T-helper 2 cell treated with Interferon-gamma antibody and Interleukin-4, amounts not matched to agents 100 ng/mL and 5 ng/mL, for 36 hours (primary cell): ENCODE results near the gene FBXO4. TPM values are rescaled to one million over a fixed set of nuclear protein-coding genes. Genes with fewer than 3 reads are reported as not detected.
"Not testable (repeated sequence)": the region's sequence is repeated elsewhere in the genome, so short reads cannot be mapped to it uniquely, and the experiment has no call there.

Source experiments
- intact Hi-C: fragments of 100-400 bp; cut with micrococcal nuclease; formaldehyde crosslinking; loops from one replicate; pipeline ENCODE4 v1.15.1; 2023
- total RNA-seq: library from RNA; stranded (reverse); gene quantifications from 2 replicates; pipeline ENCODE4 v1.2.3, GENCODE V29; 2022

Gene FBXO4
- total RNA-seq, 1 donor from 2014 or later: 13.0 TPM

DNA sequence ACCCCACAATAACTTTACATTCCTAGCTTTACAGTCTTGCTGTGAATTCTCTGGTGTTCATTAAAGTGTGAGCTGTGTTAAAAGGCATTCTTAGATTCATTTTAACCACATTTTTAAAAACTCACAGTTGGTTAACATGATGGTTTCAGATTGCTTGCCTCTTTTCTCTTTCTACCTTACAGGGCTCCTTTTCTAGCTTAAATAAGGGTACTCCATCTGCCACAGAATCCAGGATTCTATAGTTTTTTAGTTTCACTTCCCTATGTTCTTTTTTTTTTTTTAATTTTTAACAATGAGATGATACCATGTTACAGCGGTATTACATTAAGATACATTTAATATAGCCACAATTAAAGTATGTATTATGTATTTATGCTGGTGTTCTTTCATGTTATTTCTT, 3.9 kb upstream of the FBXO4 start:
- intact Hi-C loops: no loop called here

DNA sequence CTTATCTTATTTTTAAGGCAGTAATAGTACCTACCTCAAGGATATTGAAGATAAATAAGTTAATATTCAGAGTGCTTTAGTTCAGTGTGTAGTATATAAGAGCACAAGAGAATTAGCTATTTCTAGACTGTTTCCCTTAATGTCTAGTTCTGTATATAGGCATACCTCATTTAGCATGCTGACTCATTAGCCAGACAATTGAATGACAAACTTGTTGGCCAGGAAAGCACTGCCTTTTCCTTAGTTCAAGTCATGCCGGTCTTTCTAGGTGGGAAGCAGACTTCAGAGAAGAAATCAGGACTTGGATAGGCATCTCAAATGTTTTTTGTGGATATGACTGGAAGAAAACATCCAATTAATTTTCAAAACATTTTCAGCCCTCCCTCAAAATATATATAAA, 3.2 kb upstream of the FBXO4 start:
- intact Hi-C loops: no loop called here

DNA sequence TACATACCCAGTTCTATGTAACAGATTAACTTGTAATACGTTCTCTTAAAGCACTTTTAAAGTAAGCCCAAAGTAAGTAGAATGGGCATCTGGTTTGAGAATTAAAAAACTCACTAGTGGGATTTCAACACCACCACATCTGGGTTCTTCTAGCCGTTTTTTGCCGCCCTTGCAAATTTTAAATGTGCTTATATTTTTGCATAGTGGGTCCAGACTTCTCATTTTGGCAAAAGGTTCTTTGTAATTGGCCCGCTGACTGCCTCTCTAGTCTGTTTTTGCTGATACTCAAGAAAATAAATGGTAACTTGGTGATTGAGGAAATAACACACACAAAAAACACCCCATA, 582 bp upstream of the FBXO4 start:
- intact Hi-C loops: no loop called here

DNA sequence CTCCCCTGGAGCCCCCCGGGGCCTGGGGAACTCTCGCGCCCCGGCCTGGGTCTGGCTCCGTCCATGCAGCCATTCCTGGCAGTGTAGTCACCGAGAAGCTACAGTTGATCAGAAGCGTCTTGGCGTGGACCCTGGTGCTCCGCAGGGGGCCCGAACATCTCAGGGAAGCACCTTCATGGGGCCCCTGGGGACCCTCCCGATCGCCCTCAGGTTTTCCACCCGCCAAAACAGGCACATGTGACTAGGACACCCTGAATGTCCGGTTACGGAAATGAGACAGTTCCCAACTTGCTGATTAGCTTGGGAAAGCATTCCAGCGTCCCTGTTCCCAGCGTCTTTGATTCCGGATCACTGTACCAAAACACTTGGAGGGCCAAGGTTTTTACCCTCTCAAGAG, 472 bp downstream of the FBXO4 start:
- intact Hi-C loops: loop anchor here (1.0 to 5.0 kb wide), 4 partner anchors 21 to 962 kb away; partner anchors contain the start of genes OXCT1 and RIMOC1

DNA sequence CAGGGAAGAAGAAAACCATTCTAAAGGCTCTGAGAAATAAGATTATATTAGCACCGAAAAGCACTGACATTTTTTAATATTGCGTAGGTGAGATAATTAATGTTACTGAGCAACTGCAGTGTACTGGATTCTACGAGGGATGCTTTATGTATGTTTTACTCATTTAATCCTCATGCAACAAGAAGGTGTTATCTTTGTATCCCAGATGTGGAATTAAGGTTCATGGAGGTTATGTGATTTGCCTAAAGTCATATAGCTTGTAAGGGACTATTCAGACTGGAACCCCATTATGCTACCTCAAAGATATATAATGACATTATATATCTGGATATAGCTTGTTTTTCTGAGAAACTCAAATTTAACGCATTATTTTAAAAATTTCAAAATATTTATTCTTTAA, 2.5 kb downstream of the FBXO4 start:
- intact Hi-C loops: loop anchor here (5.0 kb wide), 1 partner anchor 960 kb away; no protein-coding TSS in a partner anchor

DNA sequence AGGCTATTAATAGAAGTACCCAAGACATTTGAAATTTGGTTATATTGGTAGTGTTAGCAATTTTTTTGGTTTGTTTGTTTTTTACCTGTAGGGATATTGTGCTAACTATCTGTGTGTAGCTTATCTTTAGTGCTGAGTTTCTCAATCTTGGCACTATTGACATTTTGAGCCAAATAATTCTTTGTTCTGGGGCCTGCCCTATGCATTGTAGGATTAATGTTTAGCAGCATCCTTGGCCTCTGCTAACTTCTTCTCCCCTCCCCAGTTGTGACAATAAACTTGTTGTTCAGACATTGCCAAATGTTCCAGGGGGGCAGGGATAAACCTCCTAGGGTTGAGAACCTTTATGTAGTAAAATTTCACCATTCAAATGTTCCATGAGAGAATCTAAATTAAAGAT, 4.0 kb downstream of the FBXO4 start:
- intact Hi-C loops: loop anchor here (5.0 kb wide), 1 partner anchor 958 kb away; no protein-coding TSS in a partner anchor

DNA sequence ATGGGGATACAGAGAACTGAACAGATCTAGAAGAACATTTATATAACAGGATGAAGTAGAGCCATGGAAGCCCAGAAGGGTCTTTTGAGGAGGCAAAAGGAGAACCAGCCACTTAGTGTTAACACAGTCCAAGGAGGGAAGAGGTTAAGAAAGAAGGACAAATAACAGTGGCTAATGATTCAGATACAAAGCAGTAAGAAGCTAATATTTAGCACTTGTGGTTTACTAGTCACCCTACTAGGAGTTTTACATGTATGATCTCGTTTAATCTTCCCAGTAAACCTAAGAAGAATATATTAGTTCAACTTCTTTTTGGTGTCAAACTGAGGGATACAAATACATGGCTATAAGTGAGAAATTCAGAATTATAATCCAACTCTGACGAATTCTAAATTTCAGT, 7.7 kb downstream of the FBXO4 start:
- intact Hi-C loops: no loop called here

DNA sequence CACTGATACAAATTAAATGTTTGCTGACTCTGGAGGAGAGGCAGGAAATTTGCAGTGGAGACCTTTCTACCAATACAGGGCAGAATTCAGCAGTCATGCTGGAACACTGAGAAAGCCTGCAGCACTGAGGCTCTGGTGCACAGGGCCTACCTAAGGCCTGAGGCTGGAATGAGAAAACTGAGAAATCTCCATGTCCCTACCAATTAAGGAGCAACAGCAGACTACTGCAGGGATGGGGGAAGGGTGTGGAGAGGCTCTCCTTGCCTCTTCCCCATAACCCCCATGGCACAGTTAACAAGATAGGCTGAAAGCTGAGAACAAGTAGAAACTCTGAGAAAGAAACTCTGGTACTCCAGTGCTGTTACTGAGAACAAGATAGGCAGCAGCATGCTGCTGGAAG, 10.5 kb downstream of the FBXO4 start:
- intact Hi-C loops: no loop called here

DNA sequence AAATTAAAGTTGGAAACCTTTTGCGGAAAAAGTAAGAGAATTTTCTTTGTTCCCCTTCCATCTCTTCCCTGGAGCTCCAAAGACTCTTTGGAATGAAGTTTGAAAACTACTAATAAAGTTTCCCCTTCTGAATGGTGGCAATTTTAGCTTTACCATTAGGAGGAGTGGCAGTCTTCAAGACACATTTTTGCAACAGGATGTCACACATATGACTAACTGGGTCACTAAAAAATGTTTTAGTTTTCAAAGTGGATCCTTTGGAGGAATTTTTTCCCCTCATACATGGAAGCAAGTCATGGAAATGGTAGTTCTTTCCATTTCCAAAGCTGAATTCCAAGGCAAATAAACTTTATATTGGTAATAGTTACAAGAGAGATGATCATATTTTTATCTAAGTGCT, 15.6 kb downstream of the FBXO4 start:
- intact Hi-C loops: no loop called here

DNA sequence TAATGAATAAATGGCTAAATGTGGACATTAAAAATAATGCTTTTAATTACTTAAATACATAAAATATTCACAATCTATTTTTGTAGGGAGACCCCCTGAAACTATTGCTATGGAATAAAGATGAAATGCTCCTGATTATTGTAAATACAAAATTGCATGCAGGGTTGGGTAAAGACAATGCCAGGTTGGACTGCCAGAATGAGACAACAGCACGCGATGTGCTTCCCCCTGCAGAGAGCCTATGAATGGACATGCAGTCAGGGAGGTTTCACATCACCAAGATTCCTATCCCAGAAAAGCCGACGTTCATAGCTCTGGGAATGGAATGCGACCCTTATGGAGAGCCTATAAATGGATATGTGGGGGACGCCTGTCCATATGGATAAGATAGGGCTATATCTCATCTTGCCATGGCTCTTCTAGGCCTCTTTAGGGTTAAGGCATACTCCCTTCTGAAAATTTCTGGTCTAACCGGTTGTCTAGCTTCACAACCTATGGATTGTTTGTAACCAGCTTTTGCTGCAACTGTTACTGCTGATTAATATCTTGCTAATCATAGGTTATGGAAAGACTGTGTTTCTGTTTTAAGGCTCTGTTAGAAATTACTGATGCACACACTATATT, 20.4 kb downstream of the FBXO4 start:
- intact Hi-C loops: not testable (repeated sequence)

DNA sequence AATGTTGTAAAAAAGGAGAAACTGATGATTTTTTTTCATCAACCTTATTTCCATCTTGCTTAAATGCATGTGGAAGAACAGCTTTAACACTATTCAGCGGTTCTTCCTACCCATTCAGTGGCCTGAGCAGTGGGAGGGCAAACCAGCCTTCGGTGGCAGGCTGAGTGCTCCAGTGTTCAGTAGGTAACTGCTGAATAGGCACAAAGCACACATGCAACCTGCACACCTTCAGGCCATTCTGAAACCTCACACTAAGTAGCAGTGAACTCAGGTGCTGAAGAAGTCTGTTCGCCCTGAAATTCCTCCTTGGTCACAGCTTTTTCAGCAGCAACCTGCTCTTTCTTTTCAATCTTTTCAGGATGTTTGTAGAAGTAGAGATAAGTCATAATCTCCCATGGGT, 26.1 kb downstream of the FBXO4 start:
- intact Hi-C loops: no loop called here

DNA sequence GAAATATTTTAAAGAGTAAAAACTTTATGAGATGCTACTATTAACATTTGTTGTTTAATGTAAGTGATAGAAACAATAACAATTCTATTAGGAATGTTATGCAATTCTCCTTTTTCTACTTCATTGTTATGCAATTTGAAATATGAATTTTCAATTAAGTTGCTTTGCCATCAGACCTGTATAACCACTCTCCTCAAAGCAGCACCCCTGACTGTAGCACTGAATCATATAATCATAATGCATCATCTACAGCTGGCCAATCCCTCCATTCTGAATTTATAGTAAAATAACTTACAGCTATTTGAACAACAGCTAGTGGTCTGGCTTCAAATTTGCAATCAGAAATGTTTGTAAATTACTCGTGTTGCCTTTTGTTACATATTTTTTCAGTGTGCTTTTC, 29.2 kb downstream of the FBXO4 start:
- intact Hi-C loops: no loop called here

DNA sequence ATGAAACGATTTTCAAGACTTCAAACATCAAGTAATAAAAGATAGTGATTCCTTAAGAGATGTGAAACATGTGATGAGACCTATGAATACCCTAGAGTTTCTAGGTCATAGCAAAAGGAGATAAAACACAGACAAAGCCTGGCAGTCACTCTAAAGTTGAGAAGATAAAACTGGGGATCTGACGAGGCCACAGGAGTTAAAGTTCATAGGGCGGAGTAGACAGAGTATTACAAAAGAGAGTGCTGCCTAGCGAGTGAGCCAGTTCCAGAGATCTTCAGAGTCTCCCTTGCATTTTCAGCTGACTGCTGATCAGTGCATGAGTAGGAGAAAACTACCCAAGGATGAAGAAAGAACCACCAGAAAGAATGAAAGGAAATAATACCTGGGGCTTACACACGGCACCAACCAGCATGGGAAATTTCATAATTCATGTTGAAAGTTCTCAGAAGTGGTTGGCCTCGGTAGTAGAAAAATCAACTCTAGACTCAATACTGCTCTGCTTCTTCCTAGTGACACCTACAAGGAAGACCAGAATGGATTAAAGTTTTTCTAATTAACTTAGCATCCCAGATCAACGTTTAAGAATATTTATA, 30.4 kb downstream of the FBXO4 start:
- intact Hi-C loops: no loop called here

DNA sequence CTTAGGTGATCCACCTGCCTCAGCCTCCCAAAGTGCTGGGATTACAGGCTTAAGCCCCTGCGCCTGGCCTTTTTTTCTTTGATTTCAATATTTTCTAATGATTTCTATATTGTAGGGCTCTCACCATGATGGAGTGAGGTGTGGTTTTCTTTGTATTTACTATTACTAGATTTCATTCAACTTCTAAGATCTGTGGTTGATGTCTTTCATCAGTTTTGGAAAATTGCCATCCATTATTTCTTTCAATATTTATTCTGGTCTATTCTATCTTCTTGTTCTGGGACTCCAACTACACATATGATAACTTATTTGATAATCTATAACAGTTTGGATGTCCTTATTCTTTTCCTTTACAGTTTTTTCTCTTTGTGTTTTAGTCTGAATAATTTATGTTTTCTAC, 31.9 kb downstream of the FBXO4 start:
- intact Hi-C loops: no loop called here

DNA sequence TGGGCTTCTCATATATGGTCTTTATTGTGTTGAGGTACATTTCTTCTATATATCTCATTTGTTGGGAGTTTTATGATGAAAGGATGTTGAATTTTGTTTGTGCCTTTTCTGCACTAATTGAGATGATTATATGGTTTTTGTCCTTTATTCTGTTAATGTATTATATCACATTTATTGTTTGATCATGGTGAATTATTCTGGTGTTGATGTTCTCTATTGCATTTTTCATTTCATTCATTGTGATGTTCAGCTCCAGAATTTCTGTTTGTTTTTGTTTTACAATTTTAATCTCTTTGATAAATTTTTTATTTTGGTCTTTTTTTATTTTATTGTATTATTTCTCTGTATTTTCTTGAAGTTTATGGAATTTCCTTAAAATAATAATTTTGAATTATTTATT, 35.4 kb downstream of the FBXO4 start:
- intact Hi-C loops: no loop called here

DNA sequence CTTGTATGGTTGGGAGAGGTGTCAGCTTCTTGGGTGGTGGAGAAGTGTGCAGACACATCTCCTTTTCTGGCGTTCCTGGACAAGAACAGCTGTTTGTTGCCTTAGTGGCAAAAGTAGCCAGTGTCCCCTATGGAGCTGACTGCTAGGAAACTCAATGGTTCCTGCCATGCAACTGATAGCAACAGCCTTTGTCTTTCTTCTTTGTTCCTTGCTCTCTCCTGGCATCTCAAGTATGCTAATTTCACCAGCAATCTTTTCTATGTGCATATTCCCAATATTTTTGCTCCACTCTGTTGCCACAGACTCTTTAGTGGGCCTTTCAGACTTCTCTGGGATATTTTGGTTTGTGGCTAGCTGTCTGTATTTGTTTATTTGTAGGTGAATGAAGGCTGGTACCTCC, 36.7 kb downstream of the FBXO4 start:
- intact Hi-C loops: no loop called here

DNA sequence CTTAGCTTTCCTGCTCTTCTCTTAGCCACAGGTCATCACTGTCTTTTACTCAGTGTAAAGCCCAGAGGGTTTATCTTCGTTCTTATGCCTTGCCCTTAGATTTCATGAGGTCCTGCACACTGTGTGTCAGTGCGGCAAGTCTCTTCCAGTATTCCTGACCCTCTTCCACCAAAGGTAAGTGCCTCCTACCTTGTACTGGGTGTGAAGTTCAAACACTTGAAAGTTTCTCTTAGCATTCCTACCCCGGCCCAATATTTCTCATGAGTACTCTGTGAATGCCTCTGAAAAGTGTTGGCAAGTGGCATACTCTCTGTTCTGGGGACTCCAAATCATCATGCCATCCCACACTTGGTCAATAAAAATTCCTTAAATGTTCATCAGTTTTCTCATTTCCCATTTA, 37.4 kb downstream of the FBXO4 start:
- intact Hi-C loops: no loop called here

DNA sequence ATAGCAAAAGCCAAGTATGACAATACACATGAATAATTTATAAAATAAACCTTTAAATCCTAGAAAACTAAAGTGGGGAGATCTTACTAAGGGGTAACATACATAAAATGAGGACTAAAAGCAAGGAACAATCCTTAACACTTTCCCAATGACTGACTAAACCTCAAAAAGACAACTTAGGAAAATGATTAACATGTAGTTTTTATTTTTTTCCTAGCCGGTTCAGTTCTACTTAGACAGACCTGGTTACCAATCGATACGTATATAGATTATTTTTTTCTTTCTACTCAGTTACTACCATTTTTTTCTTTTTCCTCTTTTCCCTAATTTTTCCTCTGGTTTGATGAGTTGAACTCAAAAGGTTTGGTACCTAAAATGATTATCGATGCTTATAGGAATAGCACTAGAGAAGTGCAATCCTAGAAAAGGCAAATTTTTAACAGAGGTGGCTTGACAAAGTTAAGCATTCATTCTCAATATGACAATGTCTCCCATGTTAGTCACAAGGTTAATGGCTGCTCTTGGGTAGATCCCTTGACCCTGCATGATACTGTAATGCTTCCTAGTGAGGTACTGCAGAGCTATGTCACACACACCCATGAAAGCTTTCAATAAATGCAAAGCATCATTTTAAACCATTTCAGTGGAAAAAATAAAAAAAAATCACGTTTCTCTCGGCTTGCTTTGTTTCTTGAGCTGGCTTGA, 41.5 kb downstream of the FBXO4 start:
- intact Hi-C loops: no loop called here

DNA sequence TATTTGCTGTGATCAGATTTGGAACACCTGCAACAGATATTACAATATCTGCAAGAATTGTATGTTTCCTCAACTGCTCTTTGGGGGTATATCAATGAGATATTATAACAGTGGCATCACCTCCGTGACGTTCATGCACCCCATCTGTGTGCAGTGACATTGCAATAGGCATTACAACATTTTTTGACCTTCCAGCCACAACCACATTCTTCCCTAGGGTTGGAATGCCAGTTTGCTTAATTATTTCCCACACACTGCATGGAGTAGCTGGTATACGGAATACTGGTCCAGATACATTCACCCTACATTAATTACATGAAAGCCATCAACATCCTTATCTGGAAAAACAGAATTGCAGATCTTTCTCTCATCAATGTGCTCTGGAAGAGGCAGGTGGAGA, 42.3 kb downstream of the FBXO4 start:
- intact Hi-C loops: no loop called here

DNA sequence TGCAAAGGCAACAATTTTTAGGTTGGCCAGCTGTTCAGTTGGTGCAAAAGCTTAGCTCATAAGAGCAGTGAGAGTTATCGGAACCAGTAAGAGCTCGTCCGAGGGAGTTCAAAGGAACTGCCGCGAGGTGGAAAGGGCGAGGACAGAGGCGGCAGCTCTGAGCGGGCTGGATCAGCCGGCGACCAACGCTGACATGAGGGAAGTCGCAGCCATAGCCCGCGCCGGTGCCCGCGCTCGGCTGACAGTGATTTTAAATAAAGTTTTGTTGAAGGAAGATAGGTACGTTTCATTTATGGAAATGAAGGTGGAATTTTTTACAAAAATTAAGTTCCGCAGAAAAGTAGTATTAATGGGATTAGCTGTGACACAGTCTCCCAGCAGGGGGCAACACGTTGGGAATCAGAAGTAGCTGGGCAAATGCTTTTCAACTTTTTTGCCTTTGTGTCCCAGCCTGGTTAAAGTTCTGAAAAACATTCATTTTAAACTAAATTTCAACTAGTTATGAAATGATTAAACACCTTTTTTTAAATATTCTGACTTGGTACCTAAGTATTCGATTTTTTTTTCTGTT, 43.2 kb downstream of the FBXO4 start:
- intact Hi-C loops: no loop called here

DNA sequence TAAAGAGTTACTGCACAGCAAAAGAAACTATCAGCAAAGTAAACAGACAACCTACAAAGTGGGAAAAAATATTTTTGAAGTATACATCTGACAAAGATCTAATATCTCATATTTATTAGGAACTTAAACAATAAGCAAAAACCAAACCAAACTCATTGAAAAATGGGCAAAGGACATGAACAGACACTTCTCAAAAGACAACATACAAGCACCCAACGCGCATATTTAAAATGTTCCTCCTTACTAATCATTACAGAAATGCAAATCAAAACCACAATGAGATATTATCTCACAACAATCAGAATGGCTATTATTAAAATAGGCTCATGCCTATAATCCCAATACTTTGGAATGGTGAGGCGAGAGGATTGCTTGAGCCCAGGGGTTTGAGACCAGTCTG, 48.0 kb downstream of the FBXO4 start:
- intact Hi-C loops: no loop called here

DNA sequence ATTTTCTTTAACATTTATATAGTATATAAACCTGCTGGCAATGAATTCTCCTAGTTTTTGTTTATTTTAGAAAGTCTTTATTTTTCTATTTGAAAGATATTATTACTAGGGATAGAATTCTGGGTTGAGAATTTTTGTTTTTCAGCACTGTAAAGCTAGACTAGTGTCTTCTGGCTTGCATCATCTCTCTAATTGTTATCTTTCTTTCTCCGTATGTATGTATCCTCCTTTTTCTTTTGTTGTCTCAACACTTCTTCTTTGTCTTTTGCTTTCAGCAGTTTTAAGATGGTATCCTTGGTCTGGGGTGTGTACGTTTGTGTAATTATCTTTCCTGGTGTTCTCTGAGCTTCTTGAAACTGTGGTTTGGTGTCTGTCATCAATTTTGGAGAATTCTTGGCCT, 48.8 kb downstream of the FBXO4 start:
- intact Hi-C loops: no loop called here

DNA sequence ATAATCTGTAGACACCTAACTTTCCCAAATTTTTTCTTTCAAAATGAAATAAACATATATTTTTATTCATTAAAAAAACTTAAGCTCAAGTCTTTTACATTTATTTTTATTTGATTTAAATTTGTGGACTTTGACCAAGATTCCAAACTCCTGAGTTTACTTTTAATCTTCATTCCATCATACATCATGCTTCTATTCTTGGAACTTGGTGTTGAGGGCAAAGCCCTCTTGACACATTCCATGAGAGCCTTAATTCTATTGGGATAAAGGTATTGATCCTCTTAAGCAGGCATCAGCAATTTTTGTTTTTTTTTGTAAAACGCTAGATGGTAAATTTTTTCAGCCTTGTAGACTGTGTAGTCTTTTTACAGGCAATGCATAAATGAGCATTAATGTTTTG, 53.6 kb downstream of the FBXO4 start:
- intact Hi-C loops: no loop called here
